B cell (primary cell): Measurements from ENCODE around the gene BEST2. TPM values are rescaled to one million over a fixed set of nuclear protein-coding genes. Genes with fewer than 3 reads are reported as not detected.

Experiments used
- ATAC-seq: fragments of 200-7000 bp; cut with Tn5 transposase; one replicate; pipeline ENCODE4 v1.10.0; 2021; ENCODE audit warnings: low read depth, mild to moderate bottlenecking, moderate number of reproducible peaks, moderate library complexity
- CTCF ChIA-PET: fragments of 350-600 bp; sonication (Branson Sonifier 250); formaldehyde crosslinking; loops from one replicate; lab custom pipeline; 2021; ENCODE audit warnings: antibody characterized with exemption, inconsistent platforms; lab: Charles Lee
- POLR2A ChIA-PET: fragments of 350-600 bp; sonication (Branson Sonifier 250); formaldehyde crosslinking; loops from one replicate; lab custom pipeline; 2021; ENCODE audit warnings: antibody characterized with exemption; lab: Charles Lee
- DNase-seq: peaks from one replicate; pipeline ENCODE4 v3.0.0; 2013
- H2AFZ ChIP-seq: 2 replicates; pipeline ENCODE4 v1.6.1; 2012; ENCODE audit warnings: mild to moderate bottlenecking, low read depth, low read length; ENCODE audit not compliant: insufficient read depth, poor library complexity, severe bottlenecking
- H3K27ac ChIP-seq, 2 donors: 1 replicate in 1 of 2; 2 replicates in 1 of 2; pipeline ENCODE4 v1.5.1; 2012 to 2013; ENCODE audit warnings: low read length in 2 of 2, mild to moderate bottlenecking in 2 of 2, moderate library complexity in 1 of 2
- H3K27me3 ChIP-seq, 4 experiments: fragments of 200-600 bp in 1 of 4; sonication (generic) in 1 of 4; replicated peaks in 1 of 4; 1 replicate in 2 of 4; 2 replicates in 2 of 4; pipeline versions ENCODE4 v1.6.1 to v1.7.0; 2013 to 2016; ENCODE audit warnings: low read length in 3 of 4, mild to moderate bottlenecking in 2 of 4, mixed read lengths in 1 of 4, moderate library complexity in 1 of 4; ENCODE audit not compliant: insufficient read depth in 4 of 4, control insufficient read depth in 3 of 4; ENCODE audit errors: control extremely low read depth in 1 of 4
- H3K36me3 ChIP-seq, 2 experiments: replicated peaks in 1 of 2; 1 replicate in 1 of 2; 2 replicates in 1 of 2; pipeline versions ENCODE4 v1.6.1 to v1.7.1; 2013; ENCODE audit warnings: low read length in 1 of 2; ENCODE audit not compliant: insufficient read depth in 2 of 2, control insufficient read depth in 1 of 2; ENCODE audit errors: control extremely low read depth in 1 of 2, extremely low read depth in 1 of 2
- H3K4me1 ChIP-seq, 2 donors: fragments of 200-600 bp in 1 of 2; sonication (generic) in 1 of 2; 1 replicate in 1 of 2; 2 replicates in 1 of 2; pipeline versions ENCODE4 v1.5.1 to v1.6.1; 2013 to 2017; ENCODE audit warnings: low read length in 2 of 2; ENCODE audit not compliant: control insufficient read depth in 2 of 2, insufficient read depth in 2 of 2
- H3K4me2 ChIP-seq: replicated peaks from 2 replicates; pipeline ENCODE3; 2012; ENCODE audit warnings: mild to moderate bottlenecking, low read depth, low read length; ENCODE audit not compliant: poor library complexity, severe bottlenecking
- H3K4me3 ChIP-seq, 5 experiments: fragments of 200-600 bp in 1 of 5; sonication (generic) in 1 of 5; 1 replicate in 3 of 5; 2 replicates in 2 of 5; pipeline versions ENCODE4 v1.5.1 to v1.7.0; 2011 to 2016; ENCODE audit warnings: low read length in 4 of 5, mild to moderate bottlenecking in 4 of 5, low read depth in 2 of 5, control low read depth in 1 of 5, moderate library complexity in 1 of 5; ENCODE audit not compliant: insufficient read depth in 1 of 5; ENCODE audit errors: control extremely low read depth in 1 of 5, extremely low read depth in 1 of 5
- H3K79me2 ChIP-seq: fragments of 200-600 bp; sonication (generic); one replicate; pipeline ENCODE4 v1.6.0; 2016; ENCODE audit warnings: low read length; ENCODE audit not compliant: control insufficient read depth, insufficient read depth
- H3K9ac ChIP-seq: fragments of 200-600 bp; sonication (generic); 2 replicates; pipeline ENCODE4 v1.6.1; 2017; ENCODE audit warnings: mild to moderate bottlenecking, low read length, moderate library complexity
- H3K9me3 ChIP-seq, 3 donors: one replicate each; pipeline versions ENCODE4 v1.6.1 to v1.7.1; 2013; ENCODE audit warnings: low read length in 2 of 3; ENCODE audit not compliant: control insufficient read depth in 2 of 3, insufficient read depth in 1 of 3; ENCODE audit errors: control extremely low read depth in 1 of 3
- H4K20me1 ChIP-seq: 2 replicates; pipeline ENCODE4 v1.6.0; 2012; ENCODE audit warnings: mild to moderate bottlenecking, low read length; ENCODE audit not compliant: insufficient read depth, control insufficient read depth, poor library complexity, severe bottlenecking
- H3K27ac Mint-ChIP-seq: one replicate; pipeline ENCODE4 v1.8.0; 2021; ENCODE audit warnings: mixed read lengths
- H3K27me3 Mint-ChIP-seq: one replicate; pipeline ENCODE4 v1.8.0; 2021; ENCODE audit warnings: mixed read lengths
- H3K4me1 Mint-ChIP-seq: one replicate; pipeline ENCODE4 v1.8.0; 2021; ENCODE audit warnings: mixed read lengths
- H3K4me3 Mint-ChIP-seq: one replicate; pipeline ENCODE4 v1.8.0; 2021; ENCODE audit warnings: mixed read lengths
- H3K9me3 Mint-ChIP-seq: one replicate; pipeline ENCODE4 v1.8.0; 2022; ENCODE audit warnings: mixed read lengths; ENCODE audit not compliant: insufficient read depth
- CTCF ChIP-seq: fragments of 200-600 bp; IDR thresholded peaks from one replicate; pipeline ENCODE4 v1.8.0; 2022; ENCODE audit warnings: antibody characterized with exemption, mild to moderate bottlenecking
- EZH2 ChIP-seq: IDR thresholded peaks from 2 replicates; pipeline ENCODE4 v1.6.1; 2012; ENCODE audit warnings: borderline replicate concordance, low read depth, mild to moderate bottlenecking, moderate library complexity, low read length; ENCODE audit not compliant: insufficient read depth, poor library complexity, severe bottlenecking
- WGBS: methylation state at CpG from one replicate; pipeline ENCODE4 v1.1.5; 2013; ENCODE audit warnings: missing lambda C conversion rate; ENCODE audit not compliant: insufficient coverage; 5-methylcytosine and 5-hydroxymethylcytosine counted together
- intact Hi-C: fragments of 100-400 bp; cut with micrococcal nuclease; formaldehyde crosslinking; loops from one replicate; pipeline ENCODE4 v1.10.0; 2022
- polyA plus RNA-seq: library from polyadenylated mRNA; depleted of rRNA; stranded (reverse); fragments of >200 nt; gene quantifications from 2 replicates; pipeline ENCODE4 v1.2.3, GENCODE V29; 2012
- total RNA-seq, 2 donors: library from RNA; stranded (reverse); fragments of 120-200 nt in 1 of 2; gene quantifications; 1 replicate in 1 of 2; 2 replicates in 1 of 2; pipeline versions ENCODE4 v1.2.3 to v1.2.4, GENCODE V29; 2013 to 2022

Gene BEST2
- total and polyA plus RNA-seq, 2 donors (not counting 1 experiment from before 2014, with no cell fraction given), result 0.07 TPM; not detected in 1

DNA sequence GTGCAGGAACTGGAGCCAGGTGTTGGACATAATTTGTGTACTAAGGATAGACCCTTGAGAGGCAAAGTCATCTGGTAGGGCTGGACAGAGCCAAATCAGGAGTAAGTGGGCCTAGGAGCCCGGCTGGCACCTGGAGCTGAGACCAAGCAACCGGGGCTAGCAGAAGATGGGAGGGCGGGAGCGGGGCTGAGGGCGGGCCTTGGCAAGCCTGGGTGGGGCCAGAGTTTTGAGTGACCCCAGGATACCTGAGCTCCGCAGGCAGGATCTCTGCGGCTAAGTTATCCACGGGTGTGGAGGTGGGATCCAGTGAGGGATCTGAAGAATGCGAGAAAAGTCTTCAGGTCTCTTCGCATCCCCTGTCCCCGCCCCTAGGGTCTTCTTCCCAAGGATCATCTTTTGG lies 15.6 kb downstream of the BEST2 start:
- Histone ChIP-seq H3K9ac (no peak overlapping the region), H3K9me3 (peaks cover 0 to 7% (median 0%) of the 10 kb centered on the region in 3 donors), H3K27ac (no peak overlapping the region), H3K4me2 (no peak overlapping the region), H3K4me3 (no peak overlapping the region), H3K79me2 (no peaks in the 10 kb centered on the region), H2AFZ (no peak overlapping the region), H3K36me3 (peaks cover 0 to 5% of the 10 kb centered on the region in 2 experiments), H4K20me1 (no peaks in the 10 kb centered on the region), H3K4me1 (peaks cover 6 to 8% of the 10 kb centered on the region in 2 donors), H3K27me3 (no peaks in the 10 kb centered on the region)
- DNase-seq, result no peak
- Mint-ChIP-seq H3K4me1 (peaks cover 10% of the 10 kb centered on the region), H3K27me3 (no peaks in the 10 kb centered on the region), H3K9me3 (no peaks in the 10 kb centered on the region), H3K27ac (no peak overlapping the region), H3K4me3 (no peak overlapping the region)
- ChIA-PET CTCF (interaction anchor here (1.0 to 27.9 kb wide), 12 partner anchors 9 to 115 kb away, joined by 3 to 1147 read pairs (median 8); partner anchors contain the start of genes DNASE2, GET3, HOOK2 and JUNB), POLR2A (interaction anchor here (0.6 to 2.3 kb wide), 3 partner anchors 25 to 135 kb away, joined by 4 to 8 read pairs (median 5); no protein-coding TSS in a partner anchor)
- intact Hi-C loops, result no loop called here
- no peak for ATAC-seq
- TF ChIP-seq EZH2 (no peak), CTCF (no peak)
- WGBS, result 96% methylated on average over 11 of the region's 11 CpGs

DNA sequence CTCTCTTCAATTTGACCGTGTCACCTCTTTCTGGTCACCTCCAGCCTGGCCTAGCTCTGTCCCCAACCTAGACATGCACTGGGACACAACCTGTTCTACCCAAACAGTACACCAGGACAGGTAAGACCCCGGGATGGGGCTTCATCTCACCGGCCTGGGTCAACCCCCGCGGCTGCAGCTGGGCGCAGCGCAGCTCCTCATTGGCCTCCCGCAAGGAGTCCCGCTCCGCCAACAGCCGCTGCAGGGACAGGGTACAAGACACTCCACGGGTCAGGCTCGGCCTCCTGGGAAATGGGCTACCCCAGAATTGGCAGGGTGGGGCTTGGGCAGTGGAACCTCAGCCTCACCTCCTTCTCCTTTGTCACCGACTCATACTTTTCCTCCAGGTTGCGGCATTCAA lies 16.1 kb downstream of the BEST2 start:
- H3K27ac ChIP-seq, result no peak overlapping the region
- no peak for DNase-seq
- no peak overlapping the region for H2AFZ ChIP-seq
- Mint-ChIP-seq H3K9me3 (no peaks in the 10 kb centered on the region), H3K4me3 (no peak overlapping the region), H3K4me1 (peaks cover 10% of the 10 kb centered on the region), H3K27me3 (no peaks in the 10 kb centered on the region), H3K27ac (no peak overlapping the region)
- H3K4me2 ChIP-seq, result no peak overlapping the region
- WGBS, result 97% methylated on average over 13 of the region's 15 CpGs
- H3K36me3 ChIP-seq, result peaks cover 0 to 5% of the 10 kb centered on the region in 2 experiments
- ChIA-PET POLR2A (interaction anchor here (0.6 to 2.3 kb wide), 3 partner anchors 28 to 135 kb away, joined by 3 to 8 read pairs (median 5); no protein-coding TSS in a partner anchor), CTCF (interaction anchor here (1.0 to 27.9 kb wide), 9 partner anchors 8 to 91 kb away, joined by 4 to 1147 read pairs (median 9); partner anchors contain the start of genes GET3, HOOK2, JUNB and PRDX2)
- peaks cover 6 to 8% of the 10 kb centered on the region in 2 donors for H3K4me1 ChIP-seq
- H3K4me3 ChIP-seq, result no peak overlapping the region
- no peaks in the 10 kb centered on the region for H4K20me1 ChIP-seq
- no peak overlapping the region for H3K9ac ChIP-seq
- intact Hi-C loops, result no loop called here
- peaks cover 0 to 7% (median 0%) of the 10 kb centered on the region in 3 donors for H3K9me3 ChIP-seq
- no peaks in the 10 kb centered on the region for H3K27me3 ChIP-seq
- no peak for ATAC-seq
- no peak for TF ChIP-seq CTCF
- no peak for TF ChIP-seq EZH2
- no peaks in the 10 kb centered on the region for H3K79me2 ChIP-seq
